OCI-LY1 (cell line): ENCODE measurements around the gene AAMDC.

ENCODE experiments used
- EZH2 ChIP-seq: fragments of 200-600 bp; sonication (generic), shearing (Covaris generic); IDR thresholded peaks from 2 replicates; pipeline ENCODE4 v1.8.0; 2017; ENCODE audit warnings: borderline replicate concordance, mixed run types, mild to moderate bottlenecking, antibody characterized with exemption, low read length, moderate library complexity, mixed read lengths
- TF ChIP-seq, protein P1 (sequence below): fragments of 200-600 bp; sonication (generic), shearing (Covaris generic); IDR thresholded peaks from 2 replicates; pipeline ENCODE4 v1.5.1; 2017; ENCODE audit warnings: mild to moderate bottlenecking, antibody characterized with exemption, low read length, moderate library complexity, mixed read lengths

DNA sequence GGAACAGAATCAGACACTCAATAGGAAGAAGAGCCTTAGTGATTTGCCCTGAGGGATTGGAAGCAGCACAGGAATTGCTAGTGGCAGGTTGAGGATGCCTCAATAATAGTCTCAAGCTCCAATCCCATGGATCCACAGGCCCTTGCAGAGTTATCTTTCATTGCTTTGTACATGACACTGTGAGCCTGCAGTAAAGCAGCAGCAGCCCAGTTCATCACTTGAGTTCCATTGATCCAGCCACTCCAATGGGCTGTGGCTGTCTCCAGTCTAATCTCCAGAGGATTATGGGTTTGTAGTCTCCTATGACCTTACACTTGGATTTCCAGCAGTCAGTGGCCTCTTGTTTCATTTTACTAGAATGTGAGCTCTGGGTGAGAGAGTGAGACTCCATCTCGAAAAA is 45.4 kb downstream of the AAMDC start:
- TF ChIP-seq, protein P1, sequence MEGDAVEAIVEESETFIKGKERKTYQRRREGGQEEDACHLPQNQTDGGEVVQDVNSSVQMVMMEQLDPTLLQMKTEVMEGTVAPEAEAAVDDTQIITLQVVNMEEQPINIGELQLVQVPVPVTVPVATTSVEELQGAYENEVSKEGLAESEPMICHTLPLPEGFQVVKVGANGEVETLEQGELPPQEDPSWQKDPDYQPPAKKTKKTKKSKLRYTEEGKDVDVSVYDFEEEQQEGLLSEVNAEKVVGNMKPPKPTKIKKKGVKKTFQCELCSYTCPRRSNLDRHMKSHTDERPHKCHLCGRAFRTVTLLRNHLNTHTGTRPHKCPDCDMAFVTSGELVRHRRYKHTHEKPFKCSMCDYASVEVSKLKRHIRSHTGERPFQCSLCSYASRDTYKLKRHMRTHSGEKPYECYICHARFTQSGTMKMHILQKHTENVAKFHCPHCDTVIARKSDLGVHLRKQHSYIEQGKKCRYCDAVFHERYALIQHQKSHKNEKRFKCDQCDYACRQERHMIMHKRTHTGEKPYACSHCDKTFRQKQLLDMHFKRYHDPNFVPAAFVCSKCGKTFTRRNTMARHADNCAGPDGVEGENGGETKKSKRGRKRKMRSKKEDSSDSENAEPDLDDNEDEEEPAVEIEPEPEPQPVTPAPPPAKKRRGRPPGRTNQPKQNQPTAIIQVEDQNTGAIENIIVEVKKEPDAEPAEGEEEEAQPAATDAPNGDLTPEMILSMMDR: no peak
- no peak for TF ChIP-seq EZH2
